ENCODE results near the gene AR. TPM values are rescaled to one million over a fixed set of nuclear protein-coding genes. Genes with fewer than 3 reads are reported as not detected.

AR gene
- total and polyA plus RNA-seq, 2 of the 4 experiments (the other 2 are of a cell fraction) = 1.5 to 4.7 TPM

- Histone ChIP-seq H3K27me3 (ENCODE audit: control insufficient read depth, insufficient read depth, low read length) (0 out of 2 replicates have a peak, but pooled peaks cover 3% of the 10 kb centered on the region), H2BK120ac (ENCODE audit: low read depth, low read length) (no peak overlapping the region)
Observed at GRCh38 chrX:67684136-67684535, 140.3 kb downstream of the AR start.

More at GRCh38 chrX:67684136-67684535, 140.3 kb downstream of the AR start:
- no peaks in the 10 kb centered on the region for H3K79me1 ChIP-seq (ENCODE audit: low read depth in 1 of 2, low read length in 2 of 2)
- H3K14ac ChIP-seq (replicated peaks; ENCODE audit: low read depth, low read length) = no peak overlapping the region
- H3K27ac ChIP-seq (ENCODE audit: insufficient read depth, low read length) = no peak overlapping the region
- H4K20me1 ChIP-seq (ENCODE audit: insufficient read depth, low read length) = no peaks in the 10 kb centered on the region
- CTCF ChIA-PET = no interaction called here
- H4K91ac ChIP-seq (ENCODE audit: insufficient read depth, low read depth, low read length) = no peak overlapping the region
- no CpG with 5 or more reads among the region's 4 CpGs for WGBS, 2 experiments (ENCODE audit: extremely low coverage in 2 of 2, insufficient read length in 1 of 2)
- DNase-seq = no peak
- H3K4ac ChIP-seq (ENCODE audit: low read depth, low read length) = no peak overlapping the region
- no peak overlapping the region for H2AK5ac ChIP-seq (ENCODE audit: low read depth, low read length)
- H4K8ac ChIP-seq (ENCODE audit: low read depth in 2 of 2, low read length in 2 of 2) = no peak overlapping the region
- no peak overlapping the region for H2BK20ac ChIP-seq (ENCODE audit: low read depth, low read length)
- H3K56ac ChIP-seq (ENCODE audit: extremely low read depth, insufficient read depth, low read length) = no peak overlapping the region
- H3K23ac ChIP-seq (ENCODE audit: low read depth, low read length) = no peak overlapping the region
- BruUV-seq (replicated peaks) = no TSS peak
- H3K9me1 ChIP-seq (ENCODE audit: insufficient read depth, low read length) = no peaks in the 10 kb centered on the region
- no peak for TF ChIP-seq CTCF (conservative IDR thresholded peaks at IDR 0.05; ENCODE audit: low read depth, low read length)
- TF ChIP-seq MAFK (IDR thresholded peaks at IDR 0.05; ENCODE audit: low read depth, low read length) = no peak
- TF ChIP-seq FOS (IDR thresholded peaks at IDR 0.05; ENCODE audit: low read depth, low read length) = no peak
- TF ChIP-seq RFX5 (IDR thresholded peaks at IDR 0.05; ENCODE audit: low read depth, low read length) = no peak
- TF ChIP-seq SMC3 (IDR thresholded peaks at IDR 0.05; ENCODE audit: low read depth, low read length) = no peak
- no peak for TF ChIP-seq NFE2L2 (IDR thresholded peaks at IDR 0.05; ENCODE audit: low read depth, low read length)
- no peak for TF ChIP-seq CHD1 (IDR thresholded peaks at IDR 0.05; ENCODE audit: low read depth, low read length)
- TF ChIP-seq MAZ (IDR thresholded peaks at IDR 0.05; ENCODE audit: borderline replicate concordance, low read depth, low read length) = no peak
- TF ChIP-seq RAD21 (IDR thresholded peaks at IDR 0.05; ENCODE audit: low read length) = no peak
- no peak for TF ChIP-seq POLR2A (IDR thresholded peaks at IDR 0.05; ENCODE audit: low read depth, low read length)
- no peak for ATAC-seq (ENCODE audit: low read depth)
- no peak overlapping the region for H2AFZ ChIP-seq (replicated peaks; ENCODE audit: low read length, poor library complexity)
- H2BK15ac ChIP-seq (ENCODE audit: low read depth, low read length) = no peak overlapping the region
- intact Hi-C loops (cut with micrococcal nuclease) (no loop called here), in situ Hi-C loops (cut with MboI; ENCODE audit: low sequenced_read_pairs) (no loop called here), dilution Hi-C loops (cut with HindIII; ENCODE audit: low sequenced_read_pairs, unreplicated experiment) (no loop called here)
- H2AK9ac ChIP-seq (replicated peaks; ENCODE audit: low read depth, low read length, poor library complexity) = no peak overlapping the region
- no peak overlapping the region for H3K4me3 ChIP-seq (ENCODE audit: insufficient read depth, low read depth, low read length)
- POLR2A ChIA-PET (ENCODE audit: unreplicated experiment) = no interaction called here
- no peaks in the 10 kb centered on the region for H3K4me1 ChIP-seq (ENCODE audit: control insufficient read depth, insufficient read depth, low read length)
- H2BK5ac ChIP-seq (ENCODE audit: low read depth, low read length, poor library complexity, severe bottlenecking) = no peak overlapping the region
- H4K5ac ChIP-seq (ENCODE audit: low read depth, low read length) = no peak overlapping the region
- H3K9ac ChIP-seq (ENCODE audit: low read depth, low read length) = no peak overlapping the region
- H3K36me3 ChIP-seq (ENCODE audit: control insufficient read depth, insufficient read depth, low read length) = no peaks in the 10 kb centered on the region
- no peaks in the 10 kb centered on the region for H3K9me3 ChIP-seq (ENCODE audit: control insufficient read depth, insufficient read depth, low read length)
- no peak overlapping the region for H3K18ac ChIP-seq (ENCODE audit: low read depth, low read length)
- no peak overlapping the region for H3K4me2 ChIP-seq (ENCODE audit: low read depth, low read length)

All from IMR-90 (cell line).